SIG-M5 treated with dmso at 0.1 percent for 504 hours (cell line): ENCODE data around the gene GKN2.
"Not testable (repeated sequence)": the region's sequence is repeated elsewhere in the genome, so short reads cannot be mapped to it uniquely, and the experiment has no call there.

Experiments used
- DNase-seq: peaks from one replicate; lab custom pipeline; 2025; ENCODE audit not compliant: unreplicated experiment; lab: John Stamatoyannopoulos, UW

The GKN2 gene

DNA sequence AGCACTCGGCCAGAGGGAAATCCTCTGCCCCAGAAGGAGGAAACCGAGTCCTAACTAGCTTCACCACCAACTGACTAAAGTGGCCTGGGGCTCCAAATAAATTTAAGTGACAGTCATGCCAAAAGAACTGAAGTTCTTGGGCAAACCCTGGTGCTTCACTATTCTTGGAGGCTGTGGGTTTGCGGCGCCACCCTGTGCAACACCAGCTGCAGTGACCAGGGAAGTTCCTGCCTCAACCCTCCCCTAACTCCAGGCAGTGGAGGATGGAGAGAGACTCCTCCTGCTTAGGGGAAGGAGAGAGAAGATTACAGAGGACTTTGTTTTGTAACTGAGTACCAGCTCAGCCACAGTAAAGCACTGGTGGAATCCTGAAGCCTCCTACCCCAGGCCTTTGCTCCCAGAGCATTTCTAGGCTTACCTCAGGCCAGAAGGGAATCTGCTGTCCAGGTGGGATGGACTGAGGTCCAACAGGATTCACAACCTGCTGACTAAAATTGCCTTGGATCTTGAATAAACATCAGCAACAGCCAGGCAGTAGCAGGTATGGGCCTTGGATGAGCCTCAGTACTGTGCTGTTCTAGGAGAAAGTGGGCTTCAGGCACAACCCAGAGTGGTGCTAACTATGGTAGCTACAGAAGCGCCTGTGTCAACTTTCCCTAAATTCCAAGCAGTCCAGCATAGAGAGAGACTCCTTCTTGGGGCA lies 52.0 kb downstream of the GKN2 start:
- DNase-seq: no peak

DNA sequence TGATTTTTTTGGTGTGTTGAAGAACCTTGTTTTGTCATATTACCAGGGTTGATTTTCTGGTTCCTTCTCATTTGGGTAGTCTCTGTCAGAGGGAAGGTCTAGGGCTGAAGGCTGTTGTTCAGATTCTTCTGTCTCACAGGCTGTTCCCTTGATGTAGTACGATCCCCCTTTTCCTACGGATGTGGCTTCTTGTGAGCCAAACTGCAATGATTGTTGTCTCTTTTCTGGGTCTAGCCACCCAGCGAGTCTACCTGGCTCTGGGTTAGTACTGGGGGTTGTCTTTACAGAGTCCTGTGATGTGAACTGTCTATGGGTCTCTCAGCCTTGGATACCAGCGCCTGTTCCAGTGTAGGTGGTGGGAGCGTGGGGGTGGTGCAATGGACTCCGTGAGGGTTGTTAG lies 56.7 kb downstream of the GKN2 start:
- not testable (repeated sequence) for DNase-seq
